Glomerular endothelial cell (primary cell): ENCODE results near the gene ENOSF1. TPM values are rescaled to one million over a fixed set of nuclear protein-coding genes. Genes with fewer than 3 reads are reported as not detected.

Experiments used
- DNase-seq: peaks from one replicate; pipeline ENCODE4 v3.0.0-alpha.2; 2011; ENCODE audit warnings: low read depth, low spot score; ENCODE audit errors: extremely low read depth
- total RNA-seq: library from RNA; depleted of rRNA; stranded (reverse); fragments of >200 nt; gene quantifications from 2 replicates; pipeline ENCODE4 v1.2.3, GENCODE V29; 2015

ENOSF1 gene
- total RNA-seq, 1 donor from 2014 or later: 27.1 TPM

DNA sequence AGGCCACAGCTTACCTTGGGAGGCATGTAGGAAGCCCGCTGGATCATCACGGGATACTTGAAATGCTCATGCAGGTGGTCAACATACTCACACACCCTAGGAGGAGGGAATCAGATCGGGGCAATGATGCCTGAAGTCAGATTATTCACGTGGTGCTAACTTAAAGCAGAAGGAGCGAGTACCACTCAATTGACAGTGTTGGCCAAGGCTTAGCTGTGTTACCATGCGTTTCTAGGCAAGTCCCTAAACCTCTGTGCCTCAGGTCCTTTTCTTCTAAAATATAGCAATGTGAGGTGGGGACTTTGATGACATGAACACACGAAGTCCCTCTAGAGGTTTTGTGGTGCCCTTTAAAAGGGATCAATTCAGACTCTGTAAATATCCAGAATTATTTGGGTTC is 37.1 kb downstream of the ENOSF1 start:
- DNase-seq: no peak

DNA sequence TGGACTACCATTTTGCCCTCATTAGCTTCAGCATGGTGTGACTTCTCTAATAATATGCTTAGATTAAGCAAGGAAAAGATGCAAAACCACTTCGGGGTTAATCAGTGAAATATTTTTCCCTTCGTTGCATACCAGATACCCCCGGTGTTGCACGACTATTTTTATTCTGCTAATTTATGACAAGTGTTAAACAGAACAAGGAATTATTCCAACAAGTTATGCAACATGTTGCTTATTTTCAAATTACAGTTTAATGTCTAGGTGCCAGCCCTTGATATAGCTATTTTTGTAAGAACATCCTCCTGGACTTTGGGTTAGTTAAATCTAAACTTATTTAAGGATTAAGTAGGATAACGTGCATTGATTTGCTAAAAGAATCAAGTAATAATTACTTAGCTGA is 38.7 kb downstream of the ENOSF1 start:
- DNase-seq: no peak

DNA sequence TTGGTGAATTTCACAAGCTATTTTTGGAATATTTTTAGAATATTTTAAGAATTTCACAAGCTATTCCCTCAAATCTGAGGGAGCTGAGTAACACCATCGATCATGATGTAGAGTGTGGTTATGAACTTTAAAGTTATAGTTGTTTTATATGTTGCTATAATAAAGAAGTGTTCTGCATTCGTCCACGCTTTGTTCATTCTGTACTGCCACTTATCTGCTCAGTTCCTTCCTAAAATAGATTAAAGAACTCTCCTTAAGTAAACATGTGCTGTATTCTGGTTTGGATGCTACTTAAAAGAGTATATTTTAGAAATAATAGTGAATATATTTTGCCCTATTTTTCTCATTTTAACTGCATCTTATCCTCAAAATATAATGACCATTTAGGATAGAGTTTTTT is 39.1 kb downstream of the ENOSF1 start:
- DNase-seq: no peak

GRCh38 chr18:671405-671804 is 41.0 kb downstream of the ENOSF1 start:
- DNase-seq: no peak

GRCh38 chr18:670522-670921 is 41.9 kb downstream of the ENOSF1 start:
- no peak for DNase-seq

DNA sequence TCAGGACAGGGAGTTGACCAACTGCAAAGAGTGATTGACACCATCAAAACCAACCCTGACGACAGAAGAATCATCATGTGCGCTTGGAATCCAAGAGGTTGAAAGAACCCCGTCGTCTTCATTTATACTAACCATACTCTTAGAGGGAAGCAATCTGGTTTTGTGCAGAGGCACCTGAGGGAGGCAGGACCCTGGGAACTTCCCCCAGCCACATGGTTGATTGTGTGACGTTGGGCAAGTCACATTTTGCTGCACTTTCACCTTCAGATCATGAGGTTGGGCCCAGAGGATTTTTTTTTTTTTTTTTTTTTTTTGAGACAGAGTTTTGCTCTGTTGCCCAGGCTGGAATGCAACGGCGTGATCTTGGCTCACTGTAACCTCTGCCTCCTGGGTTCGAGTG is 43.4 kb downstream of the ENOSF1 start:
- DNase-seq: no peak

DNA sequence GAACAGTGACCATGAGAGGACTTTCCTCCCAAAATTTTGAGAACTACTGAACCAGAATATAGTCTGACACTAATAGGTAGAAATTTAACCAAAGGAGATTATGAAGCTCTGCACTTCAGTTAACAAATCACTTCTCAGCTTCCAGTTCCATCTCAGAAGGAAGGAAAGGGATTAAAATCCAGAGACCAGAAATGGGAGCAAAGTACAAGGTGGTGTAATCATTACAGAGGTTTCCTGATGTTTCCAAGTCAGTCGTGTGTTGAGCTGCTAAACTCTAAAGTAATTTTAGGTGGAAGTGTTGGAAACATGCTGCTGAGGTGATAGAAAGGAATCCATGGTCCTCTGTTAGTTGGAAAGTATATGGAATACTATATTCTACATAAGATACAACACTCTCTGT is 44.2 kb downstream of the ENOSF1 start:
- DNase-seq: no peak

DNA sequence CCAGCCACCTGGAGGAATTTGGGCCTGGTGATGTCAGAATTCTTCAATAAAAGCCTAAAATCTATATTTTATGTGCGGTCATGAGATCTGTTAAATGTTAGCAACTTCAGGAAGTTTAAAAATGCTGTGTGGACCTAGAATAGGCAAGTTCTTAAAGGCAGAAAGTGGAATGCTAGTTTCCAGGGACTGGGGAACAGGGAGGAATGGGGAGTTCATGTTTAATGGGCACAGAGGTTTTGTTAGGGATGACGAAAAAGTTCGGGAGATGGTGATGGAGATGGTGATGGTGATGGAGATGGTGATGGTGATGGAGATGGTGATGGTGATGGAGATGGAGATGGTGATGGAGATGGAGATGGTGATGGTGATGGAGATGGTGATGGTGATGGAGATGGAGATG is 45.8 kb downstream of the ENOSF1 start:
- no peak for DNase-seq

- no peak for DNase-seq
Measured at GRCh38 chr18:666177-666576, 46.3 kb downstream of the ENOSF1 start.

DNA sequence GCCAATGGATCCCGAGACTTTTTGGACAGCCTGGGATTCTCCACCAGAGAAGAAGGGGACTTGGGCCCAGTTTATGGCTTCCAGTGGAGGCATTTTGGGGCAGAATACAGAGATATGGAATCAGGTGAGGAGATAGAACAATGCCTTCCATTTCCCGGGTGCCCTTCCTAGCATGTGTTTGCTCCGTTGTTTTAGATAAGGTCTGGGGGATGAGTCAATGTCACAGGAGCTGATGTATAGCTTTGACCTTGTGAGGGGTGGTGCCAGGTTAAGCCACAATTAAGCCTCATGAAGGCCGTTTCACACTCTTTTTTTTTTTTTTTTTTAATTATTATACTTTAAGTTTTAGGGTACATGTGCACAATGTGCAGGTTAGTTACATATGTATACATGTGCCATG is 50.2 kb downstream of the ENOSF1 start:
- no peak for DNase-seq

GRCh38 chr18:659597-659996 is 52.8 kb downstream of the ENOSF1 start:
- DNase-seq: no peak

DNA sequence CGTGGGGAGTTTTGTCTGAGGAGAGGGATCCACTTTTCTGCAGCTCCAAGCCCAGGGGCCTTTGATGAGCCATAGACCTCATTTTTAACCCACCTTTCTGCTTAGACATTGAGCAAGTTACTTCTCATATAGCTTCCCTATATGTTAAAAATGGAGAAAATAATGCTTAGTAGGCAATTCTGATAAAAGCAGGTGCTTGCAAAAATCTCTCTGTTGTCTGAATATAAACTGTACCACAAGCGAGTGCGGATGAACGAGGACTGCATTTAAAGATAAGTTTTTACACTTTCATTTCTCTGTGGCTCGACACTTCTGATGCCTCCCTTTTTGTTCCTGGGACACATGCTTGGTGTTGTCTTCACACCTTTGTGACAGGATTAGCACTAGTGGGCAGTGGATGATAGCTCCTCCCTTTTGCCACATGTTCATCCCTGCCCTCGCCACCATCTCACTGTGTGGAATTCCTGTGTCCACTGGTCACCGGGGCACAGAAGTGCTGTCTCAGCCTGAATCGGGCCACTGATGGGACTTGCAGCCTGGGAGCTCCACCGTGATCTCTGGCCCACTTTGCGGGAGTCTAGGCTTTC is 53.4 kb downstream of the ENOSF1 start:
- no peak for DNase-seq

DNA sequence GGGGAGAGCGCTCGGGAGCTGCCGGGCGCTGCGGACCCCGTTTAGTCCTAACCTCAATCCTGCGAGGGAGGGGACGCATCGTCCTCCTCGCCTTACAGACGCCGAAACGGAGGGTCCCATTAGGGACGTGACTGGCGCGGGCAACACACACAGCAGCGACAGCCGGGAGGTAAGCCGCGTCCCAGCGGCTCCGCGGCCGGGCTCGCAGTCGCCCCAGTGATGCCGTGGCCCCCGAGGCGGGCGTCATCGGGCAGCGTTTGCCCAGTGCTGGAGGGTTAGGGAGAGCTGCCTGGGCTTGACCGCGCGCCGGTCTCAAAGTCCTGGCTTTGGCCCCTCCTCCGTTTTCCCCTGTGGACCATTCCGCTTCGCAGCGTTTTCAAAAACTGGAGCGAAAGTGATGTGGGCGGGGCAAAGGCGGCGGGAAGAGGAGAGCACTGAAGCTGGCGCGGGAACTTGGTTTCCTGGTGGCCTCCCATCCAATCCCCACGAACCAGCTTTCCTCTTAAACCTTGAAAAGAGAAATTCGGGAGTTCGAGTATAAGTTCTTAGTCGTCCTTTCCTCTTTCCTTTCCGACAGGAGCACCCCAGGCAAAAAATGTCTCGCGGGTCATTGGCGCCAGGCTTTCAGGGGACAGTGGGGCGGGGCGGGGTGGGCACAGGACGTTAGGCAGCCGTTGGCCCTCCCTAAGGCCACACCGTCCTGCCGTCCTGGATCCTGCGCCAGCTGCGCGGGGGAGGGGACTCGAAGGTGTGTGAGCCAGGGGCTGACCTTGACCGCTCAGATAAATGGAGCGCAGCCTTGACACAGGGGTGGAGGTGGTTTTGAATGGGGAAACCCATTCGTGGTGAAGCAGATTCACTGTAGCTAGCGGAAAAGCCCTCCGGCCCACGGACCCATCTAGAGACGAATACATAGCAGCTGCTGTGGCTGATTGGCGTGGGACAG is 54.2 kb downstream of the ENOSF1 start:
- DNase-seq: peak; percentile 42

DNA sequence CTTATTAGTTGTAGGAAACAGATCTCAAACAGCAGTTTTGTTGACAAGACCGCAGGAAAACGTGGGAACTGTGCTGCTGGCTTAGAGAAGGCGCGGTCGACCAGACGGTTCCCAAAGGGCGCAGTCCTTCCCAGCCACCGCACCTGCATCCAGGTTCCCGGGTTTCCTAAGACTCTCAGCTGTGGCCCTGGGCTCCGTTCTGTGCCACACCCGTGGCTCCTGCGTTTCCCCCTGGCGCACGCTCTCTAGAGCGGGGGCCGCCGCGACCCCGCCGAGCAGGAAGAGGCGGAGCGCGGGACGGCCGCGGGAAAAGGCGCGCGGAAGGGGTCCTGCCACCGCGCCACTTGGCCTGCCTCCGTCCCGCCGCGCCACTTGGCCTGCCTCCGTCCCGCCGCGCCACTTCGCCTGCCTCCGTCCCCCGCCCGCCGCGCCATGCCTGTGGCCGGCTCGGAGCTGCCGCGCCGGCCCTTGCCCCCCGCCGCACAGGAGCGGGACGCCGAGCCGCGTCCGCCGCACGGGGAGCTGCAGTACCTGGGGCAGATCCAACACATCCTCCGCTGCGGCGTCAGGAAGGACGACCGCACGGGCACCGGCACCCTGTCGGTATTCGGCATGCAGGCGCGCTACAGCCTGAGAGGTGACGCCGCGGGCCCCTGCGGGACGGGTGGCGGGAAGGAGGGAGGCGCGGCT is 55.0 kb downstream of the ENOSF1 start, which contains the start of gene TYMS:
Gene TYMS, plus strand, starts transcription at position 343 of the 690 bp plus-strand sequence. Its CDS starts 90 bp downstream, at position 433.
- peak; percentile 7 for DNase-seq

GRCh38 chr18:655445-655844 is 57.0 kb downstream of the ENOSF1 start:
- DNase-seq: no peak

DNA sequence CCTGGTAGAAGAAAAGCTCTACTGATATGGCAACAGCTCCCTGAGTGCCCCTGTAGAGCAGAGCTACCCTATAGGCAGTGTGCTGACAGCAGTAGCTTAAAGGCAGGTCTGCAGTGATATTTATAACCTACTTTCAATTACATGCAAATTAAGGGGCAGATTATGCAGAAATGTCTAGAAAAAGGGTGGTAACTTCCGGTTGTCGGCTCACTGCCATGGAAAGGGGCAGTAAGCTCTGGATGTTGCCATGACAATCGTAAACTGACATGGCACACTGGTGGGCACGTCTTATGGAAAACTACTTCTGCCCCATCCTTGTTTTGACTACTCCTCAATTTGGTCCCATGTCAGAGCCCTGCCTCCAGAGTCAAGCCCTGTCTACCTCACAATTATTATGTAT is 57.8 kb downstream of the ENOSF1 start:
- DNase-seq: no peak

GRCh38 chr18:653512-653911 is 58.9 kb downstream of the ENOSF1 start:
- no peak for DNase-seq

DNA sequence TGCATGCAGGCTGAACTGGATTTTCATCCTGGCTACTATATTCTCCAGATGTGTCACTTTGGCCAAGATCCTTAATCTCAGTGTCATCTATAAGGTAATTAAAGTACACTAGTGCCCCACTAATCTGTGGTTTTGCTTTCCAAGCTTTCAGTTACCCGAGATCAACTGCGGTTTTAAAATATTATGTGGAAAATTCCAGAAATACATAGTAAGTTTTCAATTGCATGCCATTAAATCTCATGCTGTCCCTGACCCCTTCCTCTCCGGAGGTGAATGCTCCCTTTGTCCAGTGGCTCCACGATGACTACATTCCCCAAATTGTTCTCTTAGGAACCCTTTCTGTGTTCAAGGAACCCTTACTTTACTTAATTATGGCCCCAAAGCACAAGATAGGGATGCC is 60.3 kb downstream of the ENOSF1 start:
- DNase-seq: no peak

DNA sequence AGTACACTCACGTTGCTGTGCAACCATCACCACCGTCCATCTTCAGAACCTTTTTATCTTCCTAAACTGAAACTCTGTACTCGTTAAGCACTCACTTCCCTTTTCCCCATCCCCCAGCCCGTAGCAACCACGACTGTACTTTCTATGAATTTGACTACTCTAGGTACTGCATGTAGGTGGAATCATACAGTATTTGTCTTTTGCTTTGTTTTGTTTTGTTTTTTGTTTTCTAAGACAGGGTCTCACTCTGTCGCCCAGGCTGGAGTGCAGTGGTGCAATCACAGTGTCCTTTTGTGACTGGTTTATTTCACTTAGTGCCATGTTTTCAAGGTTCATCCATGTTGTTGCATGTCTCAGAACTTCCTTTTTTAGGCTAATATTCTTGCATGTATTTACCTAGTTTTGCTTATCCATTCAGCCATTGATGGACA is 62.0 kb downstream of the ENOSF1 start:
- no peak for DNase-seq

- no peak for DNase-seq
Measured at GRCh38 chr18:649341-649740, 63.1 kb downstream of the ENOSF1 start.

- no peak for DNase-seq
Measured at GRCh38 chr18:647304-647703, 65.1 kb downstream of the ENOSF1 start.
